Body of pancreas (tissue), 4 donors: ENCODE results near the gene PDLIM3.

Experiments
- CTCF ChIP-seq, 7 experiments: fragments of 450-650 bp in 4 of 7; fragments of 200-600 bp in 3 of 7; sonication (generic) in 3 of 7; IDR thresholded peaks; one replicate each; pipeline ENCODE4 v1.5.1; 2016 to 2019; ENCODE audit warnings: antibody characterized with exemption in 7 of 7
- POLR2A ChIP-seq, 3 donors: fragments of 450-650 bp; IDR thresholded peaks; one replicate each; pipeline ENCODE4 v1.6.1; 2016; ENCODE audit warnings: antibody characterized with exemption in 3 of 3, mild to moderate bottlenecking in 2 of 3

- TF ChIP-seq POLR2A (IDR thresholded peaks at IDR 0.05) = no peak
- TF ChIP-seq CTCF (IDR thresholded peaks at IDR 0.05) = no peak
These were observed 67.3 kb downstream of the PDLIM3 start for GRCh38 chr4:185467991-185468390.
